Loucy (cell line): ENCODE data around the gene ZNF48.

Experiments used
- H2AFZ ChIP-seq: fragments of 200-600 bp; sonication (generic); 2 replicates; pipeline ENCODE4 v1.6.0; 2016; ENCODE audit warnings: antibody characterized with exemption, mild to moderate bottlenecking, low read length, moderate library complexity
- H3F3A ChIP-seq: fragments of 200-600 bp; 2 replicates; pipeline ENCODE4 v1.6.0; 2016; ENCODE audit warnings: antibody characterized with exemption, low read depth, mild to moderate bottlenecking
- H3K27me3 ChIP-seq: fragments of 200-600 bp; sonication (generic); 2 replicates; pipeline ENCODE4 v1.6.1; 2014; ENCODE audit warnings: low read length, mild to moderate bottlenecking; ENCODE audit not compliant: insufficient read depth, poor library complexity, severe bottlenecking
- H3K36me3 ChIP-seq: fragments of 200-600 bp; sonication (generic); 2 replicates; pipeline ENCODE4 v1.6.1; 2016; ENCODE audit warnings: low read length; ENCODE audit not compliant: insufficient read depth
- H3K4me1 ChIP-seq: fragments of 200-600 bp; sonication (generic); 2 replicates; pipeline ENCODE4 v1.5.1; 2014; ENCODE audit warnings: low read length, mild to moderate bottlenecking; ENCODE audit not compliant: insufficient read depth, poor library complexity, severe bottlenecking
- H3K4me2 ChIP-seq: fragments of 200-600 bp; sonication (generic); 2 replicates; pipeline ENCODE4 v1.6.0; 2014; ENCODE audit warnings: antibody characterized with exemption, low read length, low read depth, mild to moderate bottlenecking; ENCODE audit not compliant: poor library complexity, severe bottlenecking
- H3K4me3 ChIP-seq: fragments of 200-600 bp; sonication (generic); 2 replicates; pipeline ENCODE4 v1.5.1; 2014; ENCODE audit warnings: low read length, mild to moderate bottlenecking, mixed read lengths; ENCODE audit not compliant: poor library complexity, severe bottlenecking
- H3K79me2 ChIP-seq: fragments of 200-600 bp; sonication (generic); 2 replicates; pipeline ENCODE4 v1.6.1; 2014; ENCODE audit warnings: low read length; ENCODE audit not compliant: insufficient read depth
- H3K9ac ChIP-seq: fragments of 200-600 bp; sonication (generic); 2 replicates; pipeline ENCODE4 v1.6.0; 2014; ENCODE audit warnings: mild to moderate bottlenecking, low read depth, low read length, moderate library complexity; ENCODE audit not compliant: poor library complexity, severe bottlenecking
- H3K9me2 ChIP-seq: fragments of 200-600 bp; sonication (generic); replicated peaks from 2 replicates; pipeline ENCODE4 v1.6.1; 2016; ENCODE audit warnings: low read depth, low read length, mixed read lengths
- H3K9me3 ChIP-seq: fragments of 200-600 bp; sonication (generic); 2 replicates; pipeline ENCODE4 v1.6.1; 2014; ENCODE audit warnings: mild to moderate bottlenecking, antibody characterized with exemption, low read length, low read depth; ENCODE audit not compliant: insufficient read depth
- H4K20me1 ChIP-seq: fragments of 200-600 bp; sonication (generic); 2 replicates; pipeline ENCODE4 v1.6.0; 2014; ENCODE audit warnings: antibody characterized with exemption, low read length, mild to moderate bottlenecking; ENCODE audit not compliant: insufficient read depth, poor library complexity, severe bottlenecking
- EZH2phosphoT487 ChIP-seq: fragments of 200-600 bp; IDR thresholded peaks from 2 replicates; pipeline ENCODE4 v1.6.1; 2018; ENCODE audit warnings: antibody characterized with exemption, mild to moderate bottlenecking, moderate library complexity, borderline replicate concordance
- TF ChIP-seq, protein P1 (sequence below): fragments of 200-600 bp; sonication (generic); conservative IDR thresholded peaks from 2 replicates; pipeline ENCODE4 v1.5.1; 2014; ENCODE audit warnings: mild to moderate bottlenecking, antibody characterized with exemption, low read length

Gene ZNF48

DNA sequence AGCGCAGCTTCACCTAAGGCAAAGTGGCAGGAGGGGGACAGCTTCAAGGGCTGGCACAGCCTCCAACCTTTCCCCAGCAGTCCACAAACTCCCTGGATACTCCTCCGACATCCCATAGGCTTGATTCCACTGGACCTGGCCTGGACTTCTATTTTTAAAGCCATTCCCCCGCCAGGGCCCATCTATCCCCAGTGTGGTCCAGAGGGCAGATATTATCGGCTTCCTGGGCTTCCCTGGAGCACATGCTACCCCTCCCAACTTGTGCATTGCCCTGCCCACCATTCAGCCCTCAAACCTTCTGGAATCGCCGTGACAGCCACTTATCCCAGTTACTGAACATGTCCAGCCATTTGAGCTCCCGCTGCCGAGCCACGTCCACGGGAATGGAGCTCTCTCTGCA is 30.0 kb upstream of the ZNF48 start:
- no peaks in the 10 kb centered on the region for H3K9me3 ChIP-seq
- H3K9ac ChIP-seq: peak overlapping the region; percentile 53
- H4K20me1 ChIP-seq: peaks cover 52% of the 10 kb centered on the region
- peaks cover 13% of the 10 kb centered on the region; the same call in 1 of the 2 replicates for H3K36me3 ChIP-seq
- H3F3A ChIP-seq: no peaks in the 10 kb centered on the region
- H3K4me1 ChIP-seq: peaks cover 42% of the 10 kb centered on the region
- peaks cover 90% of the 10 kb centered on the region for H3K79me2 ChIP-seq
- H3K9me2 ChIP-seq: no peaks in the 10 kb centered on the region
- no peaks in the 10 kb centered on the region for H3K27me3 ChIP-seq
- TF ChIP-seq, protein P1, sequence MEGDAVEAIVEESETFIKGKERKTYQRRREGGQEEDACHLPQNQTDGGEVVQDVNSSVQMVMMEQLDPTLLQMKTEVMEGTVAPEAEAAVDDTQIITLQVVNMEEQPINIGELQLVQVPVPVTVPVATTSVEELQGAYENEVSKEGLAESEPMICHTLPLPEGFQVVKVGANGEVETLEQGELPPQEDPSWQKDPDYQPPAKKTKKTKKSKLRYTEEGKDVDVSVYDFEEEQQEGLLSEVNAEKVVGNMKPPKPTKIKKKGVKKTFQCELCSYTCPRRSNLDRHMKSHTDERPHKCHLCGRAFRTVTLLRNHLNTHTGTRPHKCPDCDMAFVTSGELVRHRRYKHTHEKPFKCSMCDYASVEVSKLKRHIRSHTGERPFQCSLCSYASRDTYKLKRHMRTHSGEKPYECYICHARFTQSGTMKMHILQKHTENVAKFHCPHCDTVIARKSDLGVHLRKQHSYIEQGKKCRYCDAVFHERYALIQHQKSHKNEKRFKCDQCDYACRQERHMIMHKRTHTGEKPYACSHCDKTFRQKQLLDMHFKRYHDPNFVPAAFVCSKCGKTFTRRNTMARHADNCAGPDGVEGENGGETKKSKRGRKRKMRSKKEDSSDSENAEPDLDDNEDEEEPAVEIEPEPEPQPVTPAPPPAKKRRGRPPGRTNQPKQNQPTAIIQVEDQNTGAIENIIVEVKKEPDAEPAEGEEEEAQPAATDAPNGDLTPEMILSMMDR: no peak
- no peak for TF ChIP-seq EZH2phosphoT487
- no peak overlapping the region for H2AFZ ChIP-seq
- peak overlapping the region; percentile 98 for H3K4me2 ChIP-seq
- peak overlapping the region; percentile 38 for H3K4me3 ChIP-seq

- H3K4me3 ChIP-seq: peak overlapping the region; percentile 85
- peaks cover 79% of the 10 kb centered on the region for H3K79me2 ChIP-seq
- no peaks in the 10 kb centered on the region for H3K27me3 ChIP-seq
- TF ChIP-seq, protein P1: no peak
- TF ChIP-seq EZH2phosphoT487: no peak
- H4K20me1 ChIP-seq: peaks cover 52% of the 10 kb centered on the region
- peaks cover 45% of the 10 kb centered on the region for H3K4me1 ChIP-seq
- H3K4me2 ChIP-seq: peak overlapping the region; percentile 98
- H3K9me3 ChIP-seq: no peaks in the 10 kb centered on the region
- H3K36me3 ChIP-seq: peaks cover 6% of the 10 kb centered on the region; the same call in 1 of the 2 replicates
- peak overlapping the region; percentile 78 for H3K9ac ChIP-seq
- no peak overlapping the region for H2AFZ ChIP-seq
- no peaks in the 10 kb centered on the region for H3K9me2 ChIP-seq
- no peaks in the 10 kb centered on the region for H3F3A ChIP-seq
These were observed 28.7 kb upstream of the ZNF48 start for GRCh38 chr16:30366511-30366910.

DNA sequence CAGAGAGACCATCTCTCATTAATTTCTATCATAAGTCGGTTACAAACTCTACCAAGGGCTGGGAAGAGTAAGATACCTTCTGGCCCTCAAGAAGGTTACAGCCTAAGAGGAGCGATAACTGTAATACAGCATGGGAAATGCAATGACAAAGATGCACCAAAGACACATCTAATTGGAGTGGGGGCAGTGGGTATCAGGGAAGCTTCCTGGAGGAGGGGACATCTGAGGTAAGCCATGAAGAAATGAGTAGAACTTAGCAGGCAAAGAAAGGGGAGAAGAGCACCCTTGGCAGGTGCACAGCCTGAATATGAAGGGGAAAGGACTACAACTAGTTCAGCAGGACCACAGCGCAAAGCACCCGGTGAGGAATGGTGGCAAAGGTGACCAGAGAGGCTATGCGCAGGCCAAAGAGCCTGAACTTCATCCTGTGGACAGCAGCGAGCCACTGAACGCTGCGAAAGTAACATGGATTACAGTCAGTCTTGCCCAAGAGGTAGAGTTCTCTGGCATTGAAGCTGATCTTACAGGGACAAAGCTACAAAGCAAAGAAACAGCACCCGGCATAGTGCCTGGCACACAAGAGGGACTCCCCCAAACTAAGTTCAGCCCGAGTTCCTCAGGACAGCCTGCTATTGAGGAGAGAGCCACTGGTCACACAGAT is 27.7 kb upstream of the ZNF48 start:
- Histone ChIP-seq H3K4me3 (peak overlapping the region; percentile 85), H3K79me2 (peaks cover 73% of the 10 kb centered on the region), H3K4me1 (peaks cover 51% of the 10 kb centered on the region), H2AFZ (no peak overlapping the region), H3K27me3 (no peaks in the 10 kb centered on the region), H3K9me2 (no peaks in the 10 kb centered on the region), H3F3A (no peaks in the 10 kb centered on the region), H3K9me3 (no peaks in the 10 kb centered on the region), H4K20me1 (peaks cover 52% of the 10 kb centered on the region), H3K36me3 (peaks cover 3% of the 10 kb centered on the region; the same call in 1 of the 2 replicates), H3K9ac (peak overlapping the region; percentile 78), H3K4me2 (peak overlapping the region; percentile 98)
- TF ChIP-seq EZH2phosphoT487: no peak
- TF ChIP-seq, protein P1: no peak
